HL-60 (cell line): ENCODE data around the gene PIEZO1.

ENCODE experiments used
- DNase-seq, 2 experiments: peaks; one replicate each; pipeline ENCODE4 v3.0.0-alpha.2; 2010 to 2020; ENCODE audit warnings: low read depth in 1 of 2, low spot score in 1 of 2
- H3K27ac ChIP-seq: fragments of 250-450 bp; sonication (Bioruptor Pico); replicated peaks from 2 replicates; pipeline ENCODE4 v1.5.1; 2020; ENCODE audit warnings: mild to moderate bottlenecking, moderate library complexity
- H3K27me3 ChIP-seq: fragments of 250-450 bp; sonication (Bioruptor Pico); 2 replicates; pipeline ENCODE4 v1.5.1; 2021; ENCODE audit warnings: mild to moderate bottlenecking, moderate library complexity; ENCODE audit not compliant: insufficient read depth, poor library complexity, severe bottlenecking
- H3K4me3 ChIP-seq: replicated peaks from 2 replicates; pipeline ENCODE4 v1.5.1; 2011; ENCODE audit warnings: mild to moderate bottlenecking, control low read depth, low read length; ENCODE audit not compliant: insufficient read depth
- CTCF ChIP-seq: IDR thresholded peaks from one replicate; pipeline ENCODE4 v1.5.1; 2011; ENCODE audit warnings: low read length, control low read depth, inconsistent platforms; ENCODE audit not compliant: insufficient read depth
- GABPA ChIP-seq: IDR thresholded peaks from 2 replicates; pipeline ENCODE4 v1.6.1; 2012; ENCODE audit warnings: low read depth
- POLR2AphosphoS5 ChIP-seq: IDR thresholded peaks from 2 replicates; pipeline ENCODE4 v1.6.1; 2012; ENCODE audit warnings: low read depth
- REST ChIP-seq: IDR thresholded peaks from 2 replicates; pipeline ENCODE4 v1.6.1; 2012; ENCODE audit warnings: low read depth; ENCODE audit not compliant: insufficient replicate concordance
- SPI1 ChIP-seq: IDR thresholded peaks from 2 replicates; pipeline ENCODE4 v1.6.1; 2012; ENCODE audit warnings: low read depth, mild to moderate bottlenecking, borderline replicate concordance
- microRNA-seq: library from miRNA; unstranded; fragments of <30 nt; microRNA quantifications from one replicate; pipeline ENCODE4, GENCODE V29; 2018

Gene PIEZO1

GRCh38 chr16:88667461-88667860 lies 117.6 kb downstream of the PIEZO1 start:
- no peak for DNase-seq
- TF ChIP-seq REST (no peak), CTCF (no peak), SPI1 (no peak), POLR2AphosphoS5 (no peak), GABPA (no peak)
- Histone ChIP-seq H3K4me3 (no peak overlapping the region), H3K27me3 (no peaks in the 10 kb centered on the region), H3K27ac (no peak overlapping the region)

GRCh38 chr16:88665570-88665969 lies 119.5 kb downstream of the PIEZO1 start:
- Histone ChIP-seq H3K4me3 (no peak overlapping the region), H3K27me3 (no peaks in the 10 kb centered on the region), H3K27ac (no peak overlapping the region)
- no peak for TF ChIP-seq REST
- no peak for TF ChIP-seq CTCF
- no peak for TF ChIP-seq POLR2AphosphoS5
- TF ChIP-seq GABPA: no peak
- TF ChIP-seq SPI1: no peak
- DNase-seq: no peak

Small RNA genes within 50 kb of the gene (microRNA-seq; reads per million reads assigned to microRNA genes)
- 1.5 reads per million for gene MIR4722
